Esophagus squamous epithelium (tissue), 5 donors: ENCODE data around the gene SCMH1. TPM values are rescaled to one million over a fixed set of nuclear protein-coding genes. Genes with fewer than 3 reads are reported as not detected.
A peak's percentile ranks its signal among the peaks of the same experiment; 100 is the strongest.

Experiments
- DNase-seq: peaks from one replicate; lab custom pipeline; 2025; lab: John Stamatoyannopoulos, UW
- H3K27ac ChIP-seq, 4 donors: fragments of 200-600 bp; sonication (generic); one replicate each; pipeline ENCODE4 v1.5.1; 2016 to 2019; ENCODE audit warnings: mild to moderate bottlenecking in 1 of 4
- H3K27me3 ChIP-seq, 4 donors: fragments of 200-600 bp; sonication (generic); 1 replicate in 3 of 4; 2 replicates in 1 of 4; pipeline versions ENCODE4 v1.5.1 to v1.6.0; 2017 to 2021; ENCODE audit warnings: antibody characterized with exemption in 1 of 4
- H3K36me3 ChIP-seq, 3 donors: fragments of 200-600 bp; sonication (generic); one replicate each; pipeline ENCODE4 v1.5.1; 2016 to 2019
- H3K4me1 ChIP-seq, 3 donors: fragments of 200-600 bp; sonication (generic); one replicate each; pipeline ENCODE4 v1.5.1; 2017 to 2019
- H3K4me3 ChIP-seq, 4 donors: fragments of 200-600 bp; sonication (generic); 1 replicate in 3 of 4; 2 replicates in 1 of 4; pipeline ENCODE4 v1.5.1; 2016 to 2019; ENCODE audit warnings: mild to moderate bottlenecking in 2 of 4, moderate library complexity in 1 of 4
- H3K9me3 ChIP-seq, 3 donors: fragments of 200-600 bp; sonication (generic); one replicate each; pipeline ENCODE4 v1.5.1; 2016 to 2019
- CTCF ChIP-seq, 6 experiments: fragments of 450-650 bp in 4 of 6; fragments of 200-600 bp in 2 of 6; sonication (generic) in 2 of 6; IDR thresholded peaks; one replicate each; pipeline ENCODE4 v1.5.1; 2016 to 2019; ENCODE audit warnings: antibody characterized with exemption in 6 of 6, mild to moderate bottlenecking in 4 of 6, moderate library complexity in 4 of 6
- POLR2A ChIP-seq, 4 donors: fragments of 450-650 bp; IDR thresholded peaks; one replicate each; pipeline ENCODE4 v1.6.1; 2017; ENCODE audit warnings: antibody characterized with exemption in 4 of 4, mild to moderate bottlenecking in 4 of 4, moderate library complexity in 3 of 4
- WGBS, 2 donors: methylation state at CpG; one replicate each; pipeline ENCODE4 v1.1.5; 2018; 5-methylcytosine and 5-hydroxymethylcytosine counted together
- intact Hi-C: fragments of 100-400 bp; cut with DNase I; formaldehyde crosslinking; loops from one replicate; pipeline ENCODE4 v1.15.0; 2022
- total RNA-seq, 4 donors: library from RNA; depleted of rRNA; stranded (reverse); fragments of >200 nt; gene quantifications; one replicate each; pipeline ENCODE4 v1.1.0, GENCODE V29; 2016
- donor health status: DM: yes; HTN: yes; CAD: no.

Gene SCMH1
- total RNA-seq, 4 donors from 2014 or later: 4.4 to 46.9 (median 16.3) TPM

DNA sequence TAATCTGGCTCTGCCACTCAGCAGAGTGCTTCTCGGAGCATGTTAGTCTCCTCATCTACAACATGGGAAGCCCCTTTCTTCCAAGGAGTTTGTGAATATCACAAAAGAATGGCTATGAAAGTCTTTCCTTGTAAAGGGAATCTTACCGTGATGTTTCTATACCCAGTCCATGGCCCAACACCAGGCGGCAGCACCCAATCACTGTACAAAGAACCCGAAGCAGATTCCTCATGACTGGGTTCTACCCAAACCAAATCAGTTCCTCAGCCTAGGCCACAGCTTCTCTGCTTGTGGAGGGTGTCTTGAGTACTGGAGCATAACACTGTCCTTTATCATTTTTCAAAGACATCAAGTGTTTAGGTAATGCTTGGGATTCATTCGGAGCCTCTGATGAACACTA, 204.0 kb downstream of the SCMH1 start:
- 95 to 97% methylated on average over 4 of the region's 5 CpGs for WGBS, 2 donors
- no peak for DNase-seq
- no peaks in the 10 kb centered on the region for H3K9me3 ChIP-seq
- H3K36me3 ChIP-seq: peaks cover 0 to 88% (median 5%) of the 10 kb centered on the region in 3 donors
- H3K4me3 ChIP-seq: no peak overlapping the region
- H3K27ac ChIP-seq: no peak overlapping the region
- TF ChIP-seq POLR2A (IDR thresholded peaks at IDR 0.05) (no peak), CTCF (IDR thresholded peaks at IDR 0.05) (peak in 2 of 6 experiments; percentile 16 to 42)
- no peaks in the 10 kb centered on the region for H3K27me3 ChIP-seq
- H3K4me1 ChIP-seq: no peaks in the 10 kb centered on the region
- intact Hi-C loops: no loop called here

DNA sequence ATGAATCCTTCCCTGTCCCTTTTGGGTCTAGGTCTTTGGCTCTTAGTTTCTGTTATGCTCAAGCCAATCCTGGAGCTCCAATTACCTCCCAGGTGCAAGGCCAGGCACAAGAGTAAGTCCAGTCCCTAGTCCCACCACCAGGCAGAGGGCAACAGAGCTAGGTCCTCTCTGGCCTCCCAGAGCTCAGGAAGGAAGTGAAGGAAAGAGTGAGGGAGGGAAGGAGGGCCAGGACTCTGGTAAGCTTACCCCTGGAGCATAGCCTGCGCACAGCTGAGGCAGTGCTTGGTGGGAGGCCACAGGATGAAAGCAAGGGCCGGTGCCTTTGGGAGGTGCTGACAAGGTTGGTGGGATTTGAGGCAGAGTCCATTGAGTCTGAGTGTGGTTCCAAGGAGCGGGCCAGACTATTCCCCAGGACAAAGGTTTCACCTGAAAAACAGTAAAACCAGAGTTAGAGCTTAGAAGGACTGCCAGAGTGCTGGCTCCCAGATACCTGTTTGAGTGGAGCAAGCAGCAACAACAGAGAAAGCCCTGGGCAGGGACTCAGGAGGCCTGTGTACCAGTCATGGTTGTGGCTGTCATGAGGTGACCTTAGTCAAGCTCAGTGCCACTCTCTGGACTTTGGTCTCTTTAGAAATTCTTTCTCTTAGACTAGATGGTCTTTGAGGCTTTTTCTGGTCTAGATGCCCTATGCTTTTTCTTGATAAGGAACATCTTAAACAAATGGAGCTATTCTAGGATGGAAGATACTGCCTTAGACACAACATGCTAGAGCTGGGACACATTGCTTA, 204.8 kb downstream of the SCMH1 start:
- 100% methylated on average over 1 to 3 of the region's 3 CpGs for WGBS, 2 donors
- Histone ChIP-seq H3K27me3 (no peaks in the 10 kb centered on the region), H3K9me3 (no peaks in the 10 kb centered on the region), H3K36me3 (peaks cover 0 to 96% (median 5%) of the 10 kb centered on the region in 3 donors), H3K4me1 (no peaks in the 10 kb centered on the region), H3K27ac (no peak overlapping the region), H3K4me3 (no peak overlapping the region)
- DNase-seq: no peak
- intact Hi-C loops: no loop called here
- TF ChIP-seq CTCF (IDR thresholded peaks at IDR 0.05): no peak
- no peak for TF ChIP-seq POLR2A (IDR thresholded peaks at IDR 0.05)

- WGBS, 2 donors: 93 to 96% methylated on average over 3 of the region's 3 CpGs
- no peak for TF ChIP-seq CTCF (IDR thresholded peaks at IDR 0.05)
- no peak for TF ChIP-seq POLR2A (IDR thresholded peaks at IDR 0.05)
- Histone ChIP-seq H3K9me3 (no peaks in the 10 kb centered on the region), H3K27me3 (no peaks in the 10 kb centered on the region), H3K4me1 (no peaks in the 10 kb centered on the region), H3K36me3 (peaks cover 0 to 100% (median 9%) of the 10 kb centered on the region in 3 donors), H3K4me3 (no peak overlapping the region), H3K27ac (no peak overlapping the region)
- no peak for DNase-seq
- intact Hi-C loops: no loop called here
Measured at GRCh38 chr1:41033272-41033671, 208.8 kb downstream of the SCMH1 start.

DNA sequence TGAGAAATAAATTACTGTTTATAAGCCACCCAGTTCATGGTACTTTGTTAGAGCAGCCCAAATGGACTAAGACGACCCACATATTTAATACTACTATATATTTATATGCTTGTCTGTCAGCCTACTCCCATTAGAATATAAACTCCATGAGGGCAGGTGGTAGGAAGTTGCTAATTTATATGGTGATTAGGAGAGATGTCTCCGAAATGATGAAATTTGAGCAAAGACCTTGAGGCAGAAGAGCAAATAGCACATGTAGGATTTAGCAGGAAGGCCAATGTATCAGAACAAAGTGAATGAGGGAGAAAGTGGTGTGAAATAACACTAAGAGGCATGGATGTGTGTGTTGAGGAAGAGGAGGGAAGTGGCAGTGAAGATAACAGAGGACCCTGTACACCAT, 210.0 kb downstream of the SCMH1 start:
- H3K27ac ChIP-seq: no peak overlapping the region
- TF ChIP-seq POLR2A (IDR thresholded peaks at IDR 0.05): no peak
- no peak for TF ChIP-seq CTCF (IDR thresholded peaks at IDR 0.05)
- H3K27me3 ChIP-seq: no peaks in the 10 kb centered on the region
- no peak overlapping the region for H3K4me3 ChIP-seq
- H3K36me3 ChIP-seq: peaks cover 0 to 100% (median 19%) of the 10 kb centered on the region in 3 donors
- intact Hi-C loops: no loop called here
- WGBS, 2 donors: 93 to 96% methylated on average over 2 of the region's 2 CpGs
- H3K4me1 ChIP-seq: no peaks in the 10 kb centered on the region
- no peaks in the 10 kb centered on the region for H3K9me3 ChIP-seq
- no peak for DNase-seq

GRCh38 chr1:41030872-41031616, 211.1 kb downstream of the SCMH1 start:
- intact Hi-C loops: no loop called here
- Histone ChIP-seq H3K4me1 (no peaks in the 10 kb centered on the region), H3K27me3 (no peaks in the 10 kb centered on the region), H3K27ac (no peak overlapping the region), H3K9me3 (no peaks in the 10 kb centered on the region), H3K36me3 (peaks cover 0 to 100% (median 14%) of the 10 kb centered on the region in 3 donors), H3K4me3 (no peak overlapping the region)
- no peak for DNase-seq
- no peak for TF ChIP-seq POLR2A (IDR thresholded peaks at IDR 0.05)
- TF ChIP-seq CTCF (IDR thresholded peaks at IDR 0.05): no peak
- 84 to 85% methylated on average over 5 to 8 of the region's 8 CpGs for WGBS, 2 donors
